ENCODE data around the gene SPAG6. TPM values are rescaled to one million over a fixed set of nuclear protein-coding genes. Genes with fewer than 3 reads are reported as not detected.
A peak's percentile ranks its signal among the peaks of the same experiment; 100 is the strongest.

Gene SPAG6
- total RNA-seq, 1 experiment from 2014 or later, result 0.74 TPM

GRCh38 chr10:22447068-22447467 lies 101.8 kb downstream of the SPAG6 start (continued):
- TF ChIP-seq NFYB (CRISPR knock-in tag; conservative IDR thresholded peaks at IDR 0.05; ENCODE audit: low read depth) (no peak), ZSCAN18 (CRISPR knock-in tag; IDR thresholded peaks at IDR 0.05) (no peak), PREB (CRISPR knock-in tag; IDR thresholded peaks at IDR 0.05; ENCODE audit: borderline replicate concordance) (no peak), TEAD1 (CRISPR knock-in tag; IDR thresholded peaks at IDR 0.05) (no peak), GTF2I (CRISPR knock-in tag; conservative IDR thresholded peaks at IDR 0.05) (no peak), MAX (CRISPR knock-in tag; IDR thresholded peaks at IDR 0.05) (no peak)

GRCh38 chr10:22451346-22451745 lies 106.0 kb downstream of the SPAG6 start:
- H3K27me3 Mint-ChIP-seq (ENCODE audit: low read depth), result 0 out of 2 replicates have a peak, but pooled peaks cover 4% of the 10 kb centered on the region
- no peak overlapping the region for H3K27ac Mint-ChIP-seq
- H3K4me3 Mint-ChIP-seq, result no peak overlapping the region
- no peaks in the 10 kb centered on the region for H3K4me1 Mint-ChIP-seq
- TF ChIP-seq ZMAT4 (CRISPR knock-in tag; IDR thresholded peaks at IDR 0.05) (no peak), JUN (CRISPR knock-in tag; IDR thresholded peaks at IDR 0.05) (no peak), ETV6 (CRISPR knock-in tag; IDR thresholded peaks at IDR 0.05) (no peak)
- ATAC-seq, result no peak
- ChIA-PET POLR2A (no interaction called here), CTCF (no interaction called here)
- no peaks in the 10 kb centered on the region for H3K36me3 Mint-ChIP-seq
- H3K9me3 Mint-ChIP-seq, result peaks cover 7% of the 10 kb centered on the region
- no peak for DNase-seq (ENCODE audit: low spot score)

GRCh38 chr10:22453320-22453719 lies 108.0 kb downstream of the SPAG6 start:
- no peaks in the 10 kb centered on the region for H3K36me3 Mint-ChIP-seq
- no peak overlapping the region for H3K4me3 Mint-ChIP-seq
- CTCF ChIA-PET, result interaction anchor here (0.8 kb wide), 2 partner anchors 24 to 250 kb away, joined by 3 read pairs; no protein-coding TSS in a partner anchor
- 0 out of 2 replicates have a peak, but pooled peaks cover 4% of the 10 kb centered on the region for H3K27me3 Mint-ChIP-seq (ENCODE audit: low read depth)
- DNase-seq (ENCODE audit: low spot score), result peak; percentile 21
- POLR2A ChIA-PET, result no interaction called here
- ATAC-seq, result peak; percentile 69
- H3K27ac Mint-ChIP-seq, result no peak overlapping the region
- peaks cover 7% of the 10 kb centered on the region for H3K9me3 Mint-ChIP-seq
- no peaks in the 10 kb centered on the region for H3K4me1 Mint-ChIP-seq
- TF ChIP-seq USF1 (CRISPR knock-in tag; IDR thresholded peaks at IDR 0.05) (no peak), SMAD3 (CRISPR knock-in tag; IDR thresholded peaks at IDR 0.05; ENCODE audit: borderline replicate concordance) (no peak), ZMAT4 (CRISPR knock-in tag; IDR thresholded peaks at IDR 0.05) (no peak), SMAD4 (CRISPR knock-in tag; IDR thresholded peaks at IDR 0.05) (no peak), ZNF423 (CRISPR knock-in tag; IDR thresholded peaks at IDR 0.05) (no peak), NR2C2 (CRISPR knock-in tag; IDR thresholded peaks at IDR 0.05) (no peak), ZNF263 (CRISPR knock-in tag; IDR thresholded peaks at IDR 0.05; ENCODE audit: low read depth) (no peak), HMGA2 (CRISPR knock-in tag; IDR thresholded peaks at IDR 0.05) (no peak), ZNF512 (CRISPR knock-in tag; IDR thresholded peaks at IDR 0.05; ENCODE audit: borderline replicate concordance) (no peak), MAX (CRISPR knock-in tag; IDR thresholded peaks at IDR 0.05) (no peak), ERG (CRISPR knock-in tag; IDR thresholded peaks at IDR 0.05) (no peak), ETV6 (CRISPR knock-in tag; IDR thresholded peaks at IDR 0.05) (no peak), FOXK1 (CRISPR knock-in tag; IDR thresholded peaks at IDR 0.05) (no peak), ZNF532 (CRISPR knock-in tag; IDR thresholded peaks at IDR 0.05; ENCODE audit: borderline replicate concordance) (no peak)

Data from WTC11 (cell line).